Gastroesophageal sphincter (tissue), 3 donors: ENCODE data around the gene GMIP.

ENCODE experiments used
- CTCF ChIP-seq, 4 experiments: fragments of 200-600 bp in 2 of 4; fragments of 450-650 bp in 2 of 4; sonication (generic) in 1 of 4; IDR thresholded peaks; one replicate each; pipeline ENCODE4 v1.5.1; 2017 to 2019; ENCODE audit warnings: antibody characterized with exemption in 4 of 4, mild to moderate bottlenecking in 2 of 4, moderate library complexity in 2 of 4
- EP300 ChIP-seq: sonication (generic); formaldehyde crosslinking; IDR thresholded peaks from one replicate; pipeline ENCODE4 v1.6.1; 2017; ENCODE audit warnings: antibody characterized with exemption, mild to moderate bottlenecking
- POLR2A ChIP-seq, 2 donors: fragments of 450-650 bp; IDR thresholded peaks; one replicate each; pipeline ENCODE4 v1.6.1; 2017; ENCODE audit warnings: antibody characterized with exemption in 2 of 2, mild to moderate bottlenecking in 2 of 2, moderate library complexity in 1 of 2
- POLR2AphosphoS5 ChIP-seq: sonication (generic); formaldehyde crosslinking; IDR thresholded peaks from one replicate; pipeline ENCODE4 v1.6.1; 2017; ENCODE audit warnings: antibody characterized with exemption

- TF ChIP-seq POLR2A (IDR thresholded peaks at IDR 0.05) = no peak
- TF ChIP-seq CTCF (IDR thresholded peaks at IDR 0.05) = no peak
- no peak for TF ChIP-seq POLR2AphosphoS5
- TF ChIP-seq EP300 = no peak
These were observed 5.8 kb downstream of the GMIP start for GRCh38 chr19:19637523-19638251.
